T-helper 22 cell (primary cell): ENCODE results near the gene TRIP13.
"Not testable (repeated sequence)": the region's sequence is repeated elsewhere in the genome, so short reads cannot be mapped to it uniquely, and the experiment has no call there.

Experiments
- DNase-seq: peaks from one replicate; pipeline ENCODE4 v3.0.0-alpha.2; 2020; ENCODE audit warnings: low read depth

Gene TRIP13, protein sequence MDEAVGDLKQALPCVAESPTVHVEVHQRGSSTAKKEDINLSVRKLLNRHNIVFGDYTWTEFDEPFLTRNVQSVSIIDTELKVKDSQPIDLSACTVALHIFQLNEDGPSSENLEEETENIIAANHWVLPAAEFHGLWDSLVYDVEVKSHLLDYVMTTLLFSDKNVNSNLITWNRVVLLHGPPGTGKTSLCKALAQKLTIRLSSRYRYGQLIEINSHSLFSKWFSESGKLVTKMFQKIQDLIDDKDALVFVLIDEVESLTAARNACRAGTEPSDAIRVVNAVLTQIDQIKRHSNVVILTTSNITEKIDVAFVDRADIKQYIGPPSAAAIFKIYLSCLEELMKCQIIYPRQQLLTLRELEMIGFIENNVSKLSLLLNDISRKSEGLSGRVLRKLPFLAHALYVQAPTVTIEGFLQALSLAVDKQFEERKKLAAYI

DNA sequence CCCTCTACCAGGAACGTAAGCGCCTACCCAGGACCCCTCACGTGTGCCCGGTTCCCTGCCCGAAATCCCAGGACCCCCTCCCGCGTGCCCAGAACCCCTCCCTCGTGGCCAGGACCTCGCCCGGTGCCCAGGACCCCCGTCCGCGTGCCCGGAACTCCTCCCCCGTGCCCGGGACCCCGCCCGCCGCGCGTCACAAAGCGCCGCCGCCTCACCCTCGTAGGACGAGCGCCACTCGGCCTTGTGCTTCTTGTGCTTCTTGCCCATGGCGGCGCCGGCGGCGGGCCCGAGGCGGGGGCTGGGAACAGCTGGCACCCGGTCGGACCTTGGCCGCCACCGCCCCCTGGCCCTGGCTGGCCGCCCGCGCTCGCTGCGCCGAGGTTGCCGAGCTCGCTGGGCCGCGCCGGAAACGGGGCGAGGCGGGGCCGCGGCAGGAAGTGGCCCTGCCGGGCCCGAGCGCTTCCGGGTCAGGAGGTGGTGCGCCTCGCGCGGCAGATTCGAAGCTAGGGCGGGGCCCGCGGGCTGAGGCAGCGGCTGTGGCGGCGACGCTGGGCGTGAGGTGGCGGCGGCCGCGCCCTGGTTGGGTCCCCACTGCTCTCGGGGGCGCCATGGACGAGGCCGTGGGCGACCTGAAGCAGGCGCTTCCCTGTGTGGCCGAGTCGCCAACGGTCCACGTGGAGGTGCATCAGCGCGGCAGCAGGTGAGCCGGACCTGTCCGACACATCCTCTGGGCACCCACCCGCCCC lies at the start of gene TRIP13, which contains the start of gene BRD9:
Gene TRIP13 (plus strand): TSS at position 491 of the 743 bp plus-strand sequence. CDS start 115 bp downstream, at position 606.
Gene BRD9 (minus strand): TSS at position 408 of the 743 bp plus-strand sequence. CDS start 144 bp downstream, at position 264.
- DNase-seq: peak; percentile 71

DNA sequence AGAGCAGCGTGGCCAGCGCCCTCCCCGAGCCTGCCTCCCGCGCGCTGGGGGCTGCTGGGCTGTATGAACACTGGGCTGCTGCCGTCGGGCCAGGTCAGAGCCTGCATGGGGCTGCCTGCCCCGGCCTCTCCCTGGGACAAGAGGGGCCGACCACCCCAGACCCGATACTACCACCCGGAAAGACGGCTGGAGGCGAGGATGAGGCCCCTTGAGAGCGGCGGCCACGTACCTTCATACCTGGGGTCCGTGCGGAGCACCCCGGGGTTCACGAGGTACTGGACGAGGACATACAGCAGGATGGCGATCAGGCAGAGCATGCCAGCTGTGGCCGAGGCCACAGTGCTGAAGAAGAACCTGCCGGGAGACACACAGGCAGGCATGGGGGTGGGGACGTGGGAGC lies 49.3 kb upstream of the TRIP13 start:
- not testable (repeated sequence) for DNase-seq

DNA sequence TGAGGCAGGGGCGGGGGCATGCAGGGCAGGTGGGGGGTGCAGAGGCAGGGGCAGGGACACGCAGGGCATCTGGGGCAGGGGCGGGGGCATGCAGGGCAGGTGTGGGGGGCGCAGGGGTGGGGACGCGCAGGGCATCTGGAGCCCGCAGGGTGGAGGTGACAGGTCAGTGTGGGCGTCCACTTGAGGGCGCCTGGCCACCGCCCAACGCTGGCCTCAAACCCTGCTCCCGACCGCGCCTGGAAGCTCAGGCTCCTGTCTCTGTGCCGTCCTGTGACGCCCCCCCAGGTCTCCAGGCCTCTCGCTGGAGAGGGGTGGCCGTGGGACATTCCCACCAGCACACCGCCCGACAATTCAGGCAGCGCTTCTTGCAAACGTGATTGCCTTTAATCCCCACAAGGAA lies 48.8 kb upstream of the TRIP13 start:
- DNase-seq: not testable (repeated sequence)

DNA sequence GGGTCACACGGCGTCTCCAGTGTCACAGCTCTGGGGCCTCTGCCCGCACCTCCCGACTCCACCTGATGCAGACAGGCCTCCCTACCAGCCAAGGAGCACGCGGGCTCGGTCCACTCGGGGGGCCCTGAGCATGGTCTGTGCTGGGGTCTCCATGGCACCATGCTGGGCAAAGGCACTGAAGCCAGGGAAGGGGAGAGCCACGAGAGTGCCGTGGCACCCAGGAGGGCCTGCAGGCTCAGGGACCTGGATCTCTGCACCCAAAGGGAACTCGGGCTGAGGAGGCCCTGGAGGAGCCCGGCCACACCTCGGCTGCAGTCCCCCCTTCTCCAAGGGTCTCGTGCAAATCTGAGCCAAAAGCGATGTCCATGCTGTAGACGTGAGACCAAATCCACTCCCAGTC lies 48.3 kb upstream of the TRIP13 start:
- DNase-seq: not testable (repeated sequence)

DNA sequence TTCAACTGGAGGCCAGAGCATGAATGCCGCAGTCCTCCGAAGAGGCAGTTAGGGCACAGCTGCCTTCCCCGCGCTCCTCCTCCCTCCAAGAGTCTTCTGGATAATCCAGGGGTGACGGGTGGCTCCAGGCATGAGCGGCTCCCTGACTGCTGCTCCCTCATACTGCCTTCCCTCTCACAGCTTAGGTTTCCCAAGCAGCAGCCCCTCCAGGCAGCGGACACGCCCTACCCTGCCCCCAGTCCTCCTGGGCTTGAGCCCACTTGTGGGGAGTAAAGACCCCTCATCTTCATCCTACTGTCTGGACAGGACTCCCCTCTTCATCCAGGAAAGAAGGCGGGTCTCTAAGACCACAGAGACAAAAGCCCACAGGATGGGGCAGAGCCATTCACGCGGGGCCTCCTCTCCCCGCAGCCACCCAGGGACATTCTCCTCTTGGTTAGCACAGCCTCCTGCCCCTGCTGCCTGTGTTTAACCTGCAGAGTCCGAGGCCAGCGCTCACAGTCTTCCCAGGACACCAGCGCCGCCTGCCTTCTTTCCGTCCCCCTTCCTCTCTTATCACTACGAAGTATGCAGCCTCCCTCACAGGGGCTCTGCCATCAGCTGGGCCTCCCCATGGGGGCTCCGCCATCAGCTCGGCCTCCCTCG lies 47.5 kb upstream of the TRIP13 start:
- DNase-seq: not testable (repeated sequence)

DNA sequence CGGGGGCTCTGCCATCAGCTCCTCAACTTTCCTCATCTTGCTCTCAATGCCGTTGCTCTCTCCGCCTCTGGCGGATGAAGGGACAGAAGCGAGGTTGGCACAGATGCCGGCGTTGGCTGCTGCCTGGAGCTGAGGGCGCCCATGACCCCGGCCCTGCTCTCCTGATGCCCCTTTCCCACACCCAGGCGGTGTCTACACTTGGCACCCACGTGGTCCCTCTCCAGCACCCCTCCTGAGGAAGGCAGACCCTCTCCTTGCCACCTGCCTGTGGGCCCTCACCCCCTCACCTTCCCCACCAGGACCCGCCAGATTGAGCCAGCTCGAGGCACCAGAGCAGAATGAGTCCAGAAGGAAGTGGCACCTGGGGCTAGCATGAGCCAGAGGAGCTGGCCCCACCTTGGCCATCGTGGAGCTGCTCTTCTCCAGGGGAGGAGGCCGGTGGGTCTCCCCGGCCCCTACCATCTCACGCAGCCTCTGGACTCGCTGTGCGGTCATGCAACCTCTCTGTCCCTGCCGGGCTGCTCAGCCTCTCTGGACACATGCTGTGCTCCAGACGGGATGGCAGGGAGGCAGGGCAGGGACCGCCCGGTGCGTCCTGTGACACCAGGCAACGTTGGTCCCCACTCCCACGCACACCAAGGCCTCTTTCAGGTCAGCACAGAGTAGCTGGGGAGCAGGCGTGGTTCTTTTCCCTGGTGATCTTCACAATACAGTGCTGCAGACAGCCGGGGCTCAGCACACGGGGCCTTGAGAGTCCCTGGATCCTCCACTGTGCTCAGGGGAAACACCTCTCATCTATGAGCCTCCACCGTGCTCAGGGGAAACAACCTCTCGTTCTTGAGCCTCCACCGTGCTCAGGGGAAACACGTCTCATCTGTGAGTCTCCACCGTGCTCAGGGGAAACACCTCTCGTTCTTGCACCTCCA lies 46.7 kb upstream of the TRIP13 start:
- not testable (repeated sequence) for DNase-seq

DNA sequence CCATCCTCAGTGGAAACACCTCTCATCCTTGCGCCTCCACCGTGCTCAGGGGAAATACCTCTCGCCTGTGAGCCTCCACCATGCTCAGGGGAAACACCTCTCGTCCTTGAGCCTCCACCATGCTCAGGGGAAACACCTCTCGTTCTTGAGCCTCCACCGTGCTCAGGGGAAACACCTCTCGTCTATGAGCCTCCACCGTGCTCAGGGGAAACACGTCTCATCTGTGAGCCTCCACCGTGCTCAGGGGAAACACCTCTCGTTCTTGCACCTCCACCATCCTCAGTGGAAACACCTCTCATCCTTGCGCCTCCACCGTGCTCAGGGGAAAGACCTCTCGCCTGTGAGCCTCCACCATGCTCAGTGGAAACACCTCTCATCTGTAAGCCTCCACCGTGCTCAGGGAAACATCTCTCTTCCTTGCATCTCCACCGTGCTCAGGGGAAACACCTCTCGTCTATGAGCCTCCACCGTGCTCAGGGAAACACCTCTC lies 46.0 kb upstream of the TRIP13 start:
- peak; percentile 39 for DNase-seq

DNA sequence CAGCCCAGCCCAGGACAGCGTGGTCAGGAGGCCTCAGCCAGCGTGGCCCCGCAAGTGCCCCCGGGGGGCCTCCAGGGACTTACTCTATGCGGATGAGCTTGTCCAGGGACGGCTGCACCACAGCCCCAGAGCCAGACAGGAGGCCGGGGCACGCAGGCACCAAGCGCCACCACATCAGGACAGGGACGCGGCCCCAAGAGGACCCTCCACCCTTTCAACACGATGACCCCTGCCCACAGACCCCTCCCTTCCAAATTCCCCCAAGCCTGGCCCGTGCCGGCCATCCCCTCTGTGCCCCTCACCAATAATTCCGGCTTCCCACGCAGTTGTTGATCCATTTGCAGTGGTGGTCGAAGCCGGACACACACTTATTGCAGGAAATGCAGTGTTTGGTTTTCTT lies 45.5 kb upstream of the TRIP13 start:
- not testable (repeated sequence) for DNase-seq

DNA sequence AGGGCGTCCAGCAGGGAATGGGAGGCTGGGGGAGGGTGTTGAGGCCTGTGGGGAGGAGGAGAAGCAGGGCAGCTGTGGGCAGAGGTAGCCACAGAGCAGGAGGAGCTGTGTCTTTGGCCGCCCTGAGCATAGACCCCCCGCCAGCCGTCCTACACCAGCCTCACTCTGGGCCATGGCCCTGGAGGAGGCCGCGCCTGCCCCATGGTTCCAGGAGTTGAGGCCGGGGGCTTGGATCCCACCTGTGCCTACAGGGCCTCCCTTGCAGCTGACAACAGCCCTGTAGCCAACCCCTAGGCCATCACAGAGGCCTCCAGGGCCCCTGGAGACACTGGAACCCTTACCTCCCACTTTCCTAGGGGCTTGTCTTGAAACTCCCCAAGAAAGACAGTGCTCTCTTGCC lies 44.9 kb upstream of the TRIP13 start:
- not testable (repeated sequence) for DNase-seq

DNA sequence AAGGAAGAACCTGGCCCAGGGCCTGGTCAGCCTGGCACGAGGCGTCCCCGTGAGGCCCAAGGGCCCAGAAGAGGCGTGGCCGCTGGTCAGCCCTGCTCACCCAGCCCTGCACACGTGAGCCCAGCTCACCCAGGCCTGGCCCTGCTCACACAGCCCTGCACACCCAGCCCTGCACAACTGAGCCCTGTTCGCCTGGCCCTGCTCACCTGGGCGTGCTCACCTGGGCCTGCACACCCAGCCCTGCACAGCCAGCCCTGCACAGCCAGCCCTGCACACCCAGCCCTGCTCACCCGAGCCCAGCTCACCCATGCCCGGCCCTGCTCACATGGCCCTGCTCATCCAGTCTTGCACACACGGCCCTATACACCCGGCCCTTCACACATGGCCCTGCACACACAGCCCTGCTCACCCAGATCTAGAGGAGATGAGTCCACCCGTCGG lies 44.0 kb upstream of the TRIP13 start:
- no peak for DNase-seq

DNA sequence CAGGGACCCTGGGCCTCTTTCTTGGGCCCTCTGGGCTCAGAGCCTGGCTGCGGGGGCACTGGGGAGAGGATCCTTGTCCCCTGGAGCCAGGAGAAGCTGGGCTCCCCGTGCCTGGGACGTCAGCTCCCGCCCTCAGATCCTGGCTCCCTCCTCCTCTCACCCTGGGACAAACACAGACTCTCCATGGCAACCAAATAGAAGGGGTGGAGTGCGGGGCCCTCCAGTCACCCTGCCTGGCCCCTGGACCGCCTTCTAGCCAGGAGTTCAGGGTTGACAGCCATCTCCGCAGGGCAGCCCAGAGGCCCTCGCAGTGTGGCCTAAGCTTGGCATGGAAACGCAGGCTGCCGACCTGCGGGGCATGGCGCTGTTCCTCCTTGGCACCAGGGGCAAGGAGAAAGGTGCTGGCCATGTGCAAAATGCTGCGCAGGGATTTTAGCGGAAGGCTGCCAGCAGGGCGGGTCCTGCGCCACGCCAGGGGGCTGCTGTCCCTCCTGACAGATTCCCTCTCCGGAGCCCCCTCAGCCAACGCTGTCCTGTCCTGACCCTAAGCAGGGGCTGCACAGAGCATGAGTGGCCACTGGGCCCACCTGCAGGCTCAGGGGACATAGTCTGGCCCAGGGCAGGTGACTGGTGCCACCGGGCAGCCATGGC lies 42.9 kb upstream of the TRIP13 start:
- DNase-seq: no peak

DNA sequence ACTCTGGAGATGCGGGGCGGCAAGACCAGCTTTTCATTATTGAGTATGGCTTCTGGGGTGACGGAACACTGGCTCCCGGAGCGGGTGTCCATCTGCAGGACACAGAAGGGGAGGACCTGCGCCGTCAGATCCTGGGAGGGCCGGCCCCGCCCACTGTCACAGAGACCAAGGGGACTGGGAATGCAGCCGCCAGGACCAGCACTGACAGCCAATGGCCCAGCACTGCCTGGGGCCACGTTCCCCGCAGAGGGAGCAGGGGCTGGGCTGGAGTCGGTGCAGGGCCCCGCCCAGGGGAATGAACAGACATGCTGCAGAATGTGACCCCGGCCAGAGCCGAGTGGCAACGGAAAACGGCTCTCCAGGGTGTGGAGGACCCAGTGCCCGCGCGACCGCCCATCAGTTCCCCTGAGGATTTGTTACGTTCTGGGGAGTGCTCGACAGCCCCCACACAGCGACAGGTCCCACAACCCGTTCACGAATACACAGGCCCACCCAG lies 42.1 kb upstream of the TRIP13 start, which contains the start of gene ZDHHC11:
Gene ZDHHC11 (minus strand): TSS at position 476 of the 496 bp plus-strand sequence. CDS start 384 bp downstream, at position 92.
- DNase-seq: no peak

DNA sequence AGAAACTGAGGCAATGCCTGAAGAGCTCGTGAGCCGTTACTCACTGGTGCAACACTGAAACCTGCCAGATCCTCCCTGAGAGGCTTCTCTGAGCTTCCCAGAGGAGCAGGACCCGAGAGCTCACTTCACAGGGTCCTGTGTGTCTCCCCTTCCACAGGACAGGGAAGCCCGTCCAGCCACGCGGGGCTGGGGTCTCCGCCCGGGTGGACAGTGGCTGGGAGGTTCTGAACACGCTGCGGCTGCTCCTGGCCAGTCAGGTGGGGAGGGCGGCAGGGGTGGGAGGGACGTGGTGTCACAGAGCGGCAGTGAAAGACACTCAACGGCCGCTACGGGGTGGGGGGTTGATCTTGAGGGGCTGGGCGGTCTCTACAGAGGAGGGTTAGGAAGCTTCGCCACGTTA lies 41.6 kb upstream of the TRIP13 start:
- no peak for DNase-seq

DNA sequence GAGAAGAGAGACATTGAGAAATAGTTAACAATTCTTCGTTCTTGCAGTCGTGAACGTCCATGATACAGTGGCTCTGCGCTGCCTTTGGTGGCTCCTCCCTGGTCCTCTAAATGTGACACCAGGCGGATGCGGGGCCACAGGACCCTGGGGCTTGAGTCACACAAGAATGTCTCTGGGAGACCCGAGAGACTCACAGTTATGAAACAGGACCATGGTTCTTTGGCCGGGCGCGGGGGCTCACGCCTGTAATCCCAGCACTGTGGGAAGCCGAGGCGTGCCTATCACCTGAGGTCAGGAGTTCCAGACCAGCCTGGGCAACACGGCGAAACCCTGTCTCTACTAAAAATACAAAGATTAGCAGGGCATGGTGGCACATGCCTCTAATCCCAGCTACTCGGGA lies 41.1 kb upstream of the TRIP13 start:
- no peak for DNase-seq

DNA sequence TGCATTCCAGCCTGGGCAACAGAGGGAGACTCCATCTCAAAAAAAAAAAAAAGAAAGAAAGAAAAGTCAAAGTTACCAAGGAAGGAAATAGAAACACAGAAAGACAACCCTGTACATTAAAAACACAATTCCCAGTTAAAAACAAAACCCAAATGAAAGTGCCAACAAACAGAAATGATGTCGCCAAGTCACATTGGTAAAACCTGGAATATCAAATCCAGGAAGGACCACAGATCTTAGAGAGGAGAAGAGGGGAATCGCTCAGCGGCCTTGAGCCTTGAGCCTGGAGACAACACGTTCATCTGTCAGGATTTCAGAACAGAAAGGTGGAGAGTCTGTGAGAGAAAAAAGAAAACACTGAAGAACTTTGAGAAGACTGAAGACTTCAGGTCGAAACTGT lies 40.7 kb upstream of the TRIP13 start:
- no peak for DNase-seq

DNA sequence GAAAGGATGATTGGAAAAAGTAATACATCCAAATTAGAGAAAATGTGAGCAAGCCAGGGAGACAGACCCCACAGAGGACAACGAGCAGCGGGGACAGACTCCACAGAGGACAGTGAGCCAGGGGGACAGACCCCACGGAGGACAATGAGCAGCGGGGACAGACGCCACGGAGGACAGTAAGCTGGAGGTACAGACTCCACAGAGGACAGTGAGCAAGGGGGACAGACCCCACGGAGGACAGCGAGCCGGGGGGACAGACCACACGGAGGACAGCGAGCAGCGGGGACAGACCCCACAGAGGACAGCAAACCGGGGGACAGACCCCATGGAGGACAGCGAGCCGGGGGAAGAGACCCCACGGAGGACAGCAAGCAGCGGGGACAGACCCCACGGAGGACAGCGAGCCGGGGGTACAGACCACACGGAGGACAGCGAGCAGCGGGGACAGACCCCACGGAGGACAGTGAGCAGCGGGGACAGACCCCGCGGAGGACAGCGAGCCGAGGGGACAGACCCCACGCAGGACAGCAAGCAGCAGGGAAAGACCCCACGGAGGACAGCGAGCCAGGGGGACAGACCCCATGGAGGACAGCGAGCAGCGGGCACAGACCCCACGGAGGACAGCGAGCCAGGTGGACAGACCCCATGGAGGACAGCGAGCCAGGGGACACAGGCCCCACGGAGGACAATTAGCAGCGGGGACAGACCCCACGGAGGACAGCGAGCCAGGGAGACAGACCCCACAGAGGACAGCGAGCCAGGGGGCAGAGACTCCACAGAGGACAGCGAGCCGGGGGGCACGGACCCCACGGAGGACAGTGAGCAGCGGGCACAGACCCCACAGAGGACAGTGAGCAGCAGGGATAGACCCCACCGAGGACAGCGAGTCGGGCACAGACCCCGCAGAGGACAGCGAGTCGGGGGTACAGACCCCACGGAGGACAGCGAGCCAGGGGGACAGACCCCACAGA lies 40.0 kb upstream of the TRIP13 start:
- no peak for DNase-seq

DNA sequence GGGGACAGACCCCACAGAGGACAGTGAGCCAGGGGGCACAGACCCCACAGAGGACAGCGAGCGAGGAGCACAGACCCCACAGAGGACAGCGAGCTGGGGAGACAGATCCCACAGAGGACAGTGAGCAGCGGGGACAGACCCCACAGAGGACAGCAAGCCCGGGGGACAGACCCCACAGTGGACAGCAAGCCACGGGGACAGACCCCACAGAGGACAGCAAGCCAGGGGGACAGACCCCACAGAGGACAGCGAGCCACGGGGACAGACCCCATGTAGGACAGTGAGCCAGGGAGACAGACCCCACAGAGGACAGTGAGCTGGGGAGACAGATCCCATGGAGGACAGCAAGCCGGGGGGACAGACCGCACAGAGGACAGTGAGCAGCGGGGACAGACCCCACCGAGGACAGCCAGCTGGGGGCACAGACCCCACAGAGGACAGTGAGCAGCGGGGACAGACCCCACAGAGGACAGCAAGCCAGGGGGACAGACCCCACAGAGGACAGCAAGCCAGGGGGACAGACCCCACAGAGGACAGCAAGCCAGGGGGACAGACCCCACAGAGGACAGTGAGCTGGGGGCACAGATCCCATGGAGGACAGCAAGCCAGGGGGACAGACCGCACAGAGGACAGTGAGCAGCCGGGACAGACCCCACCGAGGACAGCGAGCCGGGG lies 39.1 kb upstream of the TRIP13 start:
- not testable (repeated sequence) for DNase-seq

DNA sequence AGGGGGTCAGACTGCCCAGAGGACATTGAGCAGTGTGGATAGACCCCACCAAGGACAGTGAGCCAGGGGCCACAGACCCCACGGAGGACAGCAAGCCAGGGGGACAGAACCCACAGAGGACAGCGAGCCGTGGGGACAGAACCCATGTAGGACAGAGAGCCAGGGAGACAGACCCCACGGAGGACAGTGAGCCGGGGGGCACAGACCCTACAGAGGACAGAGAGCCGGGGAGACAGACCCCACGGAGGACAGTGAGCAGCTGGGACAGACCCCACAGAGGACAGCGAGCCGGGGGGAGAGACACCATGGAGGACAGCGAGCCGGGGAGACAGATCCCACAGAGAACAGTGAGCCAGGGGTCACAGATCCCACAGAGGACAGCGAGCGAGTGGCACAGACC lies 38.5 kb upstream of the TRIP13 start:
- no peak for DNase-seq
